Measurements from ENCODE around the gene EBLN2. TPM values are rescaled to one million over a fixed set of nuclear protein-coding genes. Genes with fewer than 3 reads are reported as not detected.

EBLN2 gene
- total and polyA plus RNA-seq, 4 donors: 0.61 to 18.5 (median 2.5) TPM

DNA sequence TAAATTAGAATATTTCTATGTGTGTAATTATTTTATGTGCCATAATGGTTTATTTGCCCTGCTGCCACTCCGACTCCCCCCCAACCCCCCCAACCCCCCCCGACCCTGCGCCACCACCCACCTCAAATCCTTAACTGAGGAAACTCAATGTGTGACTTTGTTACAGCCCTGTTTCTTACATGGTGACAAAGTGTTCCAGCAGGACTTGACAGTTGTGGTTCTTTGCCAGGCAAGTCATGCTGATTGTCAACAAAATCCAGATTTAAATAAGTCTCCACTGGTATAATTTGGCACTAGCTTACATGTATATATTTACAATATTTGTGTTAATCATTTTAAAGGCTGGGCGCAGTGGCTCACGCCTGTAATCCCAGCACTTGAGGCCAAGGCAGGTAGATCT, 7.7 kb downstream of the EBLN2 start:
- WGBS, 2 donors: 96 to 99% methylated on average over 5 of the region's 5 CpGs
- Histone ChIP-seq H3K4me3 (no peak overlapping the region), H3K27me3 (ENCODE audit: control insufficient read depth in 3 of 3, insufficient read depth in 3 of 3, low read length in 2 of 3) (no peaks in the 10 kb centered on the region), H3K9ac (ENCODE audit: insufficient read depth in 1 of 2, low read length in 2 of 2) (no peak overlapping the region), H3K4me1 (ENCODE audit: control insufficient read depth in 5 of 5, insufficient read depth in 5 of 5, low read length in 5 of 5) (peaks cover 0 to 3% (median 0%) of the 10 kb centered on the region in 5 donors), H3K36me3 (ENCODE audit: control insufficient read depth in 4 of 4, insufficient read depth in 4 of 4, low read length in 4 of 4) (peaks cover 4 to 8% (median 5%) of the 10 kb centered on the region in 4 donors), H3K27ac (ENCODE audit: low read depth in 1 of 2, low read length in 1 of 2) (no peak overlapping the region), H3K9me3 (ENCODE audit: control insufficient read depth in 4 of 4, insufficient read depth in 3 of 4, low read length in 3 of 4) (no peaks in the 10 kb centered on the region)
- TF ChIP-seq, protein P1, sequence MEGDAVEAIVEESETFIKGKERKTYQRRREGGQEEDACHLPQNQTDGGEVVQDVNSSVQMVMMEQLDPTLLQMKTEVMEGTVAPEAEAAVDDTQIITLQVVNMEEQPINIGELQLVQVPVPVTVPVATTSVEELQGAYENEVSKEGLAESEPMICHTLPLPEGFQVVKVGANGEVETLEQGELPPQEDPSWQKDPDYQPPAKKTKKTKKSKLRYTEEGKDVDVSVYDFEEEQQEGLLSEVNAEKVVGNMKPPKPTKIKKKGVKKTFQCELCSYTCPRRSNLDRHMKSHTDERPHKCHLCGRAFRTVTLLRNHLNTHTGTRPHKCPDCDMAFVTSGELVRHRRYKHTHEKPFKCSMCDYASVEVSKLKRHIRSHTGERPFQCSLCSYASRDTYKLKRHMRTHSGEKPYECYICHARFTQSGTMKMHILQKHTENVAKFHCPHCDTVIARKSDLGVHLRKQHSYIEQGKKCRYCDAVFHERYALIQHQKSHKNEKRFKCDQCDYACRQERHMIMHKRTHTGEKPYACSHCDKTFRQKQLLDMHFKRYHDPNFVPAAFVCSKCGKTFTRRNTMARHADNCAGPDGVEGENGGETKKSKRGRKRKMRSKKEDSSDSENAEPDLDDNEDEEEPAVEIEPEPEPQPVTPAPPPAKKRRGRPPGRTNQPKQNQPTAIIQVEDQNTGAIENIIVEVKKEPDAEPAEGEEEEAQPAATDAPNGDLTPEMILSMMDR (IDR thresholded peaks at IDR 0.05; ENCODE audit: control extremely low read depth, extremely low read depth): no peak
- ATAC-seq (ENCODE audit: insufficient read depth, low FRiP score) (no peak), DNase-seq (no peak)

DNA sequence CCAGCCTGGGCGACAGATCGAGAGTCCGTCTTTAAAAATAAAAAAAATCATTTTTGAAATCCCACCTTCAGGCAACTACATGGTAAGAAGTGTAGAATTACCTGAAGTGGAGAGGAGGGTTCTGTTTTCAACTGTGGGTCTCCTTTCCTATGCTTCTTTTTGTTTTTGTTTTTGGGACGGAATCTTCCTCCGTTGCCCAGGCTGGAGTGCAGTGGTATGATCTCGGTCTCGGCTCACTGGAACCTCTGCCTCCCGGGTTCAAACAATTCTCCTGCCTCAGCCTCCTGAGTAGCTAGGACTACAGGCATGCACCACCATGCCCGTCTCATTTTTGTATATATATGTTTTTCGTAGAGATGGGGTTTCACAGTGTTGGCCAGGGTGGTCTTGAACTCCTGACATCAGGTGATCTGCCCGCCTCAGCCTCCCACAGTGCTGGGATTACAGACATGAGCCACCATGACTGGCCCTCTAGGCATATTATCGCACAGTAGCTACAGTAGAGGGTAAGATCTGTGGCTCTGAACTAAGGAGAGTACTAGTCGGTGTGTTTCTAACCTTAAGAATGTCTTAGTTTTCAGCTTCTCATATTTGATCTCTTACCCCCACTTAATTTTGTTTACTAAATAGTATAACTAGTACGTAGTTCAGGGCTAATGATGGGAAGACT, 8.5 kb downstream of the EBLN2 start:
- Histone ChIP-seq H3K4me3 (no peak overlapping the region), H3K9me3 (ENCODE audit: control insufficient read depth in 4 of 4, insufficient read depth in 3 of 4, low read length in 3 of 4) (no peaks in the 10 kb centered on the region), H3K27ac (ENCODE audit: low read depth in 1 of 2, low read length in 1 of 2) (no peak overlapping the region), H3K9ac (ENCODE audit: insufficient read depth in 1 of 2, low read length in 2 of 2) (no peak overlapping the region), H3K27me3 (ENCODE audit: control insufficient read depth in 3 of 3, insufficient read depth in 3 of 3, low read length in 2 of 3) (no peaks in the 10 kb centered on the region), H3K4me1 (ENCODE audit: control insufficient read depth in 5 of 5, insufficient read depth in 5 of 5, low read length in 5 of 5) (peaks cover 0 to 3% (median 0%) of the 10 kb centered on the region in 5 donors), H3K36me3 (ENCODE audit: control insufficient read depth in 4 of 4, insufficient read depth in 4 of 4, low read length in 4 of 4) (peaks cover 2 to 8% (median 3%) of the 10 kb centered on the region in 4 donors)
- ATAC-seq (ENCODE audit: insufficient read depth, low FRiP score) (no peak), DNase-seq (no peak)
- 90 to 94% methylated on average over 14 of the region's 14 CpGs for WGBS, 2 donors
- TF ChIP-seq, protein P1 (IDR thresholded peaks at IDR 0.05; ENCODE audit: control extremely low read depth, extremely low read depth): no peak

DNA sequence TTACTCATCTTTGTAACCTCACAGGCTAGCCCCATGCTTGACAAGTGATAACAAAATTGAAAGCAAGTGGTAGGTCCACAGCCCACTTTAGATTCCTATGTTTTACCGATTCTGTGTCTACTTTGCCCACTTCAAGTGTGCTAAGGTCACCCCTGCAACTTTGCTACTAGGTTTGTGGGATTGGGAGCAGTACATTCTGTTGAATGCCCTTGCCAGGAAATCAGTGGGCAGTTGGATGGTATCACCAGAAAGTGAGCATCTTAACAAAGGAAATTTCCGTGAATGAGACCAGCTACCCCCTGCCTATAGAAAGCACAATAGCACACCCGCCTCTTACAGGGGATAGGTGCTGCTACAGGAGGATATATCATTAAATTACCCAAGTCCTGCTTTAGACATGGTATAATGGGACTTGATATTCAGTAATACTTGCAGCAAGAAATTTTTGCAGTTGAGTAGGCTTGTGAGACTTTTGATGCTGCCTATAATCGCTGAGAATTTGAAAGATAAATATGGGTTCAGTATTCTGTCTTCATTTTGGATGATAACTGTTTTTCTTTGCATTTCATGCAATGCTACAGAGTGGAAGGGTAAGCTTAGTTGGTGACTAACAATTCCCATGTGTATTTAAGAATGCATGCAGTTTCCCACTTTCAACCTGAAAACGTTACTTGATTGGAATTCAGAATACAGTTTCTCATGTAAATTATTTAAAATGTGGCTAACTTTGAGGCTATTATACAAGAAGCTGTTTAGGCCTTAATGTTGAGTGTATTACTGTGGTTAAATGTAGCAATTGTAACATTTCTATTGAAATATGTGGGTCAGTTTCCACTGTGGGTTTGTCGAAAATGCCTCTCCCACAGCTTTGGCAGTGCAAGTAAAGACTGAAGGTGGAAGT, 9.5 kb downstream of the EBLN2 start:
- no peaks in the 10 kb centered on the region for H3K27me3 ChIP-seq (ENCODE audit: control insufficient read depth in 3 of 3, insufficient read depth in 3 of 3, low read length in 2 of 3)
- ATAC-seq (ENCODE audit: insufficient read depth, low FRiP score) (no peak), DNase-seq (no peak)
- H3K36me3 ChIP-seq (ENCODE audit: control insufficient read depth in 4 of 4, insufficient read depth in 4 of 4, low read length in 4 of 4): peaks cover 0 to 8% (median 1%) of the 10 kb centered on the region in 4 donors
- no peak overlapping the region for H3K27ac ChIP-seq (ENCODE audit: low read depth in 1 of 2, low read length in 1 of 2)
- H3K9me3 ChIP-seq (ENCODE audit: control insufficient read depth in 4 of 4, insufficient read depth in 3 of 4, low read length in 3 of 4): no peaks in the 10 kb centered on the region
- H3K4me1 ChIP-seq (ENCODE audit: control insufficient read depth in 5 of 5, insufficient read depth in 5 of 5, low read length in 5 of 5): peaks cover 0 to 3% (median 0%) of the 10 kb centered on the region in 5 donors
- H3K4me3 ChIP-seq: no peak overlapping the region
- WGBS, 2 donors: 58 to 65% methylated on average over 6 of the region's 6 CpGs
- H3K9ac ChIP-seq (ENCODE audit: insufficient read depth in 1 of 2, low read length in 2 of 2): no peak overlapping the region
- TF ChIP-seq, protein P1 (IDR thresholded peaks at IDR 0.05; ENCODE audit: control extremely low read depth, extremely low read depth): no peak
